HG03460 (cell line): Measurements from ENCODE around the gene TSSK6.

Experiments used
- ATAC-seq: cut with Tn5 transposase; IDR thresholded peaks from one replicate; pipeline ENCODE4 v1.9.1; 2021; ENCODE audit not compliant: unreplicated experiment

Gene TSSK6

DNA sequence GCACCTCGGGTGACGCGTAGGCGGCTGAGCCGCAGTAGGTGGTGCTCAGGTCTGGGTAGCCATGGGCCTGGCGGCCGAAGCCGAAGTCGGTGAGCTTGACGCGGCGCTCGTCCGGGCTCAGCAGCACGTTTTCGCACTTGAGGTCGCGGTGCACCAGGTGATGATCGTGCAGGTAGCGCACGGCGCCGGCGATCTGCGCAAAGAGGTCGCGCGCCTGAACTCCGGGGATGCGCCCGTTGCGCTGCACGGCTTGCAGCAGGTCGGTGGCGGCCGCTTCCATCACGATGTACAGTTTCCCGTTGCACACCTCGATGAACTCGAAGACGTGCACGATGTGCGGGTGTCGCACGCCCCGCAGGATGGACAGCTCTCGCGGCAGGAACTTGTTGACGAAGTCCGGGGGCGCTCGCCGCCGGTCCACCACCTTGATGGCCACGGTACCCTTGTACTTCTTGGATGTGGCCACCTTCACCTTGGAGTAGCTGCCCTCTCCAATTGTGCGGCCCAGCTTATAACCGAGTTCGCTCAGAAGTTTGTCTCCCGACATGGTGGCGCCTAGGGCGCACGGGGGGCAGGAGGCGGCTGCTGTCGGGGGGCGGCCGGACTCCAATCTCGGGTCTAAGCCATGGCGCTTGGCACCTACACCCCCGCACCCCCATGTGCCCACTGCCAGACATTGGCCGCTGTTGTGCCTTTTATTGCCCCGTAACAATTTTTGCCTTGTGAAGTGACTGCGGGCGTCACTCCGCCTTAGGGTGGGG is at the start of gene TSSK6:
TSS of gene TSSK6 (minus strand) at position 668 of the 761 bp plus-strand sequence. CDS start at position 547, 121 bp downstream.
- no peak for ATAC-seq

DNA sequence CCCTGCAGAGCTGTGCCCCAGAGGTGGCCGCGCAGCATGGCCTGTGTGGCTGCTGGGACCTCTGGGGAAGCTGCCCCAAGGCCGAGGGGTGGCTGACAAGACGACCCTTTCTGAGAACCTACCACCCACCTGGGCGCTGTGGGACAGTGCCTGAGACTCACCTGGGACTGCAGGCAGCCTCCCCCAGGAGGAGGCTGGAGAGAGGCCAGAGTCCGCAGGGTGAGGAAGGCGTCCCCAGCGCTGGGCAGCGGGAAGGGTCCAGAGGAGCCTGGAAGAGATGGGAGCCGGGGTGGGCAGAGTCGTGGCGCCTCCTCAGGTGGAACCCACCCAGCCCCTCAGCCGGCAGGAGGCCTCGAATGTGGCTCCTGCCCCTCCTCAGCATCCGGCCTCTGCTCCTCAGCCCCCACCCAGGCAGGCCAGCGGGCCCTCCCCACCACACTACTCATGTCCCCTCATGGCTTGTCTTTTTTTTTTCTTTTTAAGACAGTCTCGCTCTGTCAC is 48.0 kb upstream of the TSSK6 start:
- ATAC-seq, result no peak

GRCh38 chr19:19562665-19563347 is 47.5 kb upstream of the TSSK6 start:
- ATAC-seq, result no peak

DNA sequence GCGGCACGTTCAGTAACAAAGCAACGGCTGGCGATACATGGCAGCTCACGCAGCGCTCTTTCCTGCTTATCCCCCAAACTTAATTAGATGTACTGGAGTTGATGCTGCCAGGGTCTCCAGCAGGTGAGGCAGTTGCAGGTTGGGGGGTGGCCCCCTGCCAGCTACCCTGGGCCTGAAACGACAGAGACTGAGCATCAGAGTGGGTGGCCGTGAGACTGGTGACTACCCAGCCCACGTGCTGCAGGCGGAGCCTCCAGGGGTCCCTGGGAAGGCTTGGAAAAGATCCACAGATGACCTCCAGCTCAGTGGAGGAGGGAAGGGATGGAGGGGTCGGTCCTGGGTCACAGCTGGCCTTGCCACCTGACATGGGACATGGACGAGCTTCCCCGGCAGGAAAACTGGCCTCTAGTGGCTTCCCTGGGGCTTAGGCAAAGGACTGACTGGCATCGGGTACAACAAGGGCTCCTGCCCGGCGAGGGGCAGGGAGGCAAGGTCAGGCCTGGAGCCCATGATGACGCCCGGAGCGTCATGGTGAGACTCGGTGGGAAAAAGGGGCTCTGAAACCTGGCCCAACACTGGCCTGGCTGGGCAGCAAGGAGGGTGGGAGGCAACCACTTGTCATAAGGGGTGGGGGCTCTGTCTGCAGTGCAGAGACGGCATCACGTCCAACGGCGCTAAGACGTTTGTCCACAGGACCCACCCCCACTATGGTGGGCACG is 46.8 kb upstream of the TSSK6 start:
- no peak for ATAC-seq

DNA sequence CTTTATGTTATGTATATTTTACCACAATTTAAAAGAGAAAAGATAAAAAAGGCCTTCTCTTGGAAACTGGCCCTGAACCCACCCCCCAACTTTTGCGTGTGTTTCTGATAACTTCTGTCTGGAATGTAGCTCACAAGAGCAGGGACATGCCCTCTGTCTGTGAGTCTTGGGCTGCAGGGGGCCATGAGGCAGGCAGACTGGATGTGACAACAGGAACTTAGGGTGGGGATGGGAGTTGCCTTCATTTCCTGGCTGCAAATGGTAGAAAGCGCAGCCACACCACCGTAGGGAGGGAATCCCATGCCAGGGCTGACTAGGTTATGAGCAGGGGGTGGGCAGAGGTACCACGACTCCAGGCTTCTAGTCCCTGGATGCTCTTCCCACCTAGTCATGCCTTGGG is 44.6 kb upstream of the TSSK6 start:
- no peak for ATAC-seq

DNA sequence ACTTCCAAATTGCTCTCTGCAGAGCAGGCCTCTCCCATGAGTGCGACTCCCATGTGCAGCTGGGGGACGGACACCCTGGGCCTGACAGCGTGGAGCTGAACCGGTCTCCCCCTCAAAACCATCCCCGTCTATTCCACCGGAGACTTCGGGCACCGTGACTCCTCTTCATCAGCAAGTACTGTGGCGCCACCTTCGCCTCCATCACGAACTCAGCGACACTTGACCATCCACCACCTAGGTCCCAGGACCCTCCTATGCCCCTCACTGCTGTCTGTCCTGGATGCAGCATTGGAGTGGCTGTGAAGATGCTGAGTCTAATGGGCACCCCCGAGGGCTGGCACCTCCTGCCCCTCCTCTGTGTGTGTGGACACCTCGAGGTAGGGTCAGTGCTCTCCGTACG is 43.3 kb upstream of the TSSK6 start:
- no peak for ATAC-seq

- ATAC-seq, result no peak
Measured at GRCh38 chr19:19558055-19558454, 42.7 kb upstream of the TSSK6 start.

DNA sequence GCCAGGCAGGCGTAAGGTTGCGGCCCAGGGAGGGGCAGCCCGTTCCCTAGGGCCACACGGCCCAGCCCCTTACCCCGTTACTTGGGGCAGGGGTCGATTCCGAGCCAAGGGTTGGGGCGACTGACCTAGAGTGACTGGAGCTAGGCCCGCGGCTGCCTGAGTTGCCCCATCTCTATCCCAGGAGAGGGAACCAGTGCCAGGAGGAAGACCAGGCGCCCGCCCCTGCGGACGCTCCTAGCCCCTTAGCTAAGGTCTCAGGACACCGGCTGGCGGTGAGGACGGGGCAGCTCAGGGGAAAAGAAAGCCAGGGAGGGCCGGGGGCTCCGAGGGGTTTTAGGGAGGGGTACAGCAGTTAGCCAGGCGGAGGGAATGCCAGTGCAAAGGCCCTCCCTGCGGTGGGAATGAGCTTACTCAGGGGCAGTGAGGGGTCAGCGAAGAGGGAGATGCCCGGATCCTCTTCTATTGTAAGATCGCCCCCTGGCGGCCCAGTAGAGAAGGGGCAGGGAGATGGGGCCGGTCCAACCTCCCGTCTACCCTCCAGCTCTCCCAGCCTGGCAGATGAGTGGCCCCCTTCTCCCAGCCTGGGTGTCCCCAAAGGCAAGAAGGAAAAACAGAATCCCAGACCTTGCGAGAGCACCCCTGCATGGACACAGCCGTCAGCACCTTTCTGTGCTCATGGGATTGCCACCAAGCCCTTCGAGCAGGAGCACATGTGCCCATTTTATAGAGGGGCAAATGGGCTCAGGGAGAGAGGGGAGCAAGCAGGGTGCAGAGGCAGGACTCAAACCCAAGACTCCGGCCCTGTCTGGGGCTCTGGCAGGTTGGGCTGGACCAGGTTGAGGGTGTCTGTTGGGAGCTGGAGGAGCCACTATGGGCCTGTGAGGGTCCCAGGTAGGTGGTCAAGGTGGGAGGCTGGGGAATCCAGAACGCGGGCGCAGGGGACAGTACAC is 39.0 kb upstream of the TSSK6 start:
- ATAC-seq, result no peak

- ATAC-seq, result no peak
Measured at GRCh38 chr19:19553670-19554069, 38.3 kb upstream of the TSSK6 start.

- no peak for ATAC-seq
Measured at GRCh38 chr19:19552798-19553197, 37.5 kb upstream of the TSSK6 start.

DNA sequence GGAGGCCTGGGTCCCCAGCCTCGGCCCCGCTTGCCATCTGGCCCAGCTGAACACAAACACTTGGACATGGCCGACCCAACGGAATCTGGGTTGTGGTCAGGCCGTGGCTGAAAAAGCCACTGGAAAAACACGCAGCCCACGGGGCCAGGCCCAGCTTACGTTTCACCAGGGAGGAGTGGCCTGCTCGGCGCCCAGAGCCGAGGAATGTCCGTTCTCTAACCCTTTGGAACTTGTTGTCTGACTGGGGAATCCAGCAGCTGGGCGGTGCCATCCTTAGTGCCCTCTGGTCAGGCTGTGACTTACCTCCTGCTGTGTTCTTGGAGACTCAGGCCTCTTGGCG is 36.5 kb upstream of the TSSK6 start:
- no peak for ATAC-seq

- no peak for ATAC-seq
Measured at GRCh38 chr19:19550972-19551852, 35.9 kb upstream of the TSSK6 start.

GRCh38 chr19:19550485-19550929 is 35.2 kb upstream of the TSSK6 start:
- ATAC-seq, result no peak

GRCh38 chr19:19549804-19550464 is 34.6 kb upstream of the TSSK6 start:
- ATAC-seq, result no peak

DNA sequence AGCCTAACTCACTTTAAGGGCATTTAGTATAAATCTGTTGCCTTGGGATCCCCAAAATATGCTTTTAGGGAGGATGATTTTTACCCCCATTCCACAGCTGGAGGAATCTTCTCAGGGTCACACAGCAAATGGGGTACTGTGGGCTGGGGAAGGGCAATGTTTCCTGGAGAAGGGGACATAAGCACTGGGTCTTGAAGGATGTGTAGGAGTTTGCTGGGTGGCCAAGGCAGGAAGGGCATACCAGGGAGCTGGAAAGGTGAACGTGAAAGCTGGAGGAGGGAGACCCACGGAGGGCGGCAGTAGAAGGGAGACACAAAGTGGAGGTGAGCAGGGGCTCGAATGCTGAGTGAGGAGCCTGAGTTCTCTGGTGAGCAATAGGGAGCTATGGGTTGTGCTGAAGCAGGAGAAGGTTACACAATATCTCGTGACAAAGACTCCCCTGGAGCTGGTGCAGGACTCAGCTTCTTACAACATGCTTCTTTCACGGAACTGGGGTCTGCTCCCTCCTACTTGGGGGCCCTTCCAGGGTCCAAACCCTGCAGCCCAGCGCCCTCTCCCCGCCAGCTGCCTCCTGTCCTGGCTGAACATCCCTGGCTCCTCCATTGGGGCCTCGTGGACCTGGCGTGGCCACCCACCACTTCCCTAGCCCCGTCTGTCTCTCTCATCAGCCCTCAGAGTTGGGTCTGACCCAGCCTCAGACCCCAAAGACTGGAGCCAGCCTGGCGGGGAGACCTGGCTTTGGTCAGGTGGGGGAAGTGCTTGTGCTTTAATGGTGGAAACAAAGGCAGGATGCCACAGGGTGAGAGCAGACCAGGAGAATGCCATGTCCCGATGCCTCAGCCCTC is 33.8 kb upstream of the TSSK6 start:
- ATAC-seq, result no peak

- ATAC-seq, result no peak
Measured at GRCh38 chr19:19547674-19548336, 32.5 kb upstream of the TSSK6 start.

GRCh38 chr19:19546751-19547162 is 31.4 kb upstream of the TSSK6 start:
- ATAC-seq, result no peak

GRCh38 chr19:19545707-19546106 is 30.4 kb upstream of the TSSK6 start:
- ATAC-seq, result no peak
